ENCODE measurements around the gene CLINT1. TPM values are rescaled to one million over a fixed set of nuclear protein-coding genes. Genes with fewer than 3 reads are reported as not detected.
"Not testable (repeated sequence)": the region's sequence is repeated elsewhere in the genome, so short reads cannot be mapped to it uniquely, and the experiment has no call there.

CLINT1 gene
- total RNA-seq, 1 experiment from 2014 or later, result 214 TPM

- Mint-ChIP-seq H3K4me1 (ENCODE audit: low read depth, unreplicated experiment) (peaks cover 24% of the 10 kb centered on the region), H3K27me3 (ENCODE audit: unreplicated experiment) (no peaks in the 10 kb centered on the region), H3K4me3 (ENCODE audit: low read depth, unreplicated experiment) (no peak overlapping the region), H3K27ac (ENCODE audit: unreplicated experiment) (no peak overlapping the region), H3K36me3 (ENCODE audit: insufficient read depth, unreplicated experiment) (peaks cover 31% of the 10 kb centered on the region), H3K9me3 (ENCODE audit: low read depth, unreplicated experiment) (peaks cover 2% of the 10 kb centered on the region)
- peak; percentile 1 for TF ChIP-seq CTCF (IDR thresholded peaks at IDR 0.05; ENCODE audit: unreplicated experiment)
- DNase-seq, result no peak
- intact Hi-C loops (cut with micrococcal nuclease; ENCODE audit: unreplicated experiment), result no loop called here
- BruUV-seq (replicated peaks), result no TSS peak
- CTCF ChIA-PET, result interaction anchor here (0.6 to 1.1 kb wide), 6 partner anchors 9 to 88 kb away, joined by 3 to 6 read pairs (median 4); no protein-coding TSS in a partner anchor
Measured at GRCh38 chr5:157860898-157861890, 2.2 kb upstream of the CLINT1 start.

GRCh38 chr5:157859227-157859575 lies 256 bp upstream of the CLINT1 start:
- Mint-ChIP-seq H3K9me3 (ENCODE audit: low read depth, unreplicated experiment) (peaks cover 2% of the 10 kb centered on the region), H3K27me3 (ENCODE audit: unreplicated experiment) (no peaks in the 10 kb centered on the region), H3K36me3 (ENCODE audit: insufficient read depth, unreplicated experiment) (peaks cover 39% of the 10 kb centered on the region), H3K4me1 (ENCODE audit: low read depth, unreplicated experiment) (peaks cover 34% of the 10 kb centered on the region), H3K27ac (ENCODE audit: unreplicated experiment) (peak overlapping the region; percentile 71), H3K4me3 (ENCODE audit: low read depth, unreplicated experiment) (peak overlapping the region; percentile 76)
- BruUV-seq (replicated peaks), result no TSS peak
- intact Hi-C loops (cut with micrococcal nuclease; ENCODE audit: unreplicated experiment), result no loop called here
- CTCF ChIA-PET, result interaction anchor here (0.6 to 1.4 kb wide), 3 partner anchors 30 to 90 kb away, joined by 4 to 5 read pairs (median 5); no protein-coding TSS in a partner anchor
- no peak for TF ChIP-seq CTCF (IDR thresholded peaks at IDR 0.05; ENCODE audit: unreplicated experiment)
- DNase-seq, result no peak

GRCh38 chr5:157857816-157858526 lies 974 bp downstream of the CLINT1 start:
- H3K27me3 Mint-ChIP-seq (ENCODE audit: unreplicated experiment), result no peaks in the 10 kb centered on the region
- H3K4me1 Mint-ChIP-seq (ENCODE audit: low read depth, unreplicated experiment), result peaks cover 42% of the 10 kb centered on the region
- intact Hi-C loops (cut with micrococcal nuclease; ENCODE audit: unreplicated experiment), result loop anchor here (1.0 to 2.0 kb wide), 2 partner anchors 41 to 60 kb away; no protein-coding TSS in a partner anchor
- peak overlapping the region; percentile 71 for H3K27ac Mint-ChIP-seq (ENCODE audit: unreplicated experiment)
- H3K4me3 Mint-ChIP-seq (ENCODE audit: low read depth, unreplicated experiment), result peak overlapping the region; percentile 76
- CTCF ChIA-PET, result interaction anchor here (0.5 to 2.1 kb wide), 9 partner anchors 15 to 1133 kb away, joined by 3 to 8 read pairs (median 4); no protein-coding TSS in a partner anchor
- DNase-seq, result no peak
- BruUV-seq (replicated peaks), result TSS peak; percentile 44
- peaks cover 50% of the 10 kb centered on the region for H3K36me3 Mint-ChIP-seq (ENCODE audit: insufficient read depth, unreplicated experiment)
- no peak for TF ChIP-seq CTCF (IDR thresholded peaks at IDR 0.05; ENCODE audit: unreplicated experiment)
- H3K9me3 Mint-ChIP-seq (ENCODE audit: low read depth, unreplicated experiment), result peaks cover 2% of the 10 kb centered on the region

GRCh38 chr5:157855404-157855994 lies 3.4 kb downstream of the CLINT1 start:
- intact Hi-C loops (cut with micrococcal nuclease; ENCODE audit: unreplicated experiment), result loop anchor here (1.0 to 2.0 kb wide), 5 partner anchors 33 to 140 kb away; no protein-coding TSS in a partner anchor
- Mint-ChIP-seq H3K4me1 (ENCODE audit: low read depth, unreplicated experiment) (peaks cover 42% of the 10 kb centered on the region), H3K4me3 (ENCODE audit: low read depth, unreplicated experiment) (peak overlapping the region; percentile 76), H3K27me3 (ENCODE audit: unreplicated experiment) (no peaks in the 10 kb centered on the region), H3K9me3 (ENCODE audit: low read depth, unreplicated experiment) (no peaks in the 10 kb centered on the region), H3K36me3 (ENCODE audit: insufficient read depth, unreplicated experiment) (peaks cover 54% of the 10 kb centered on the region), H3K27ac (ENCODE audit: unreplicated experiment) (peak overlapping the region; percentile 31)
- no TSS peak for BruUV-seq (replicated peaks)
- DNase-seq, result peak; percentile 63
- TF ChIP-seq CTCF (IDR thresholded peaks at IDR 0.05; ENCODE audit: unreplicated experiment), result peak; percentile 60
- CTCF ChIA-PET, result interaction anchor here (0.7 to 2.3 kb wide), 13 partner anchors 9 to 1246 kb away, joined by 3 to 17 read pairs (median 5); no protein-coding TSS in a partner anchor

- Mint-ChIP-seq H3K4me1 (ENCODE audit: low read depth, unreplicated experiment) (peaks cover 51% of the 10 kb centered on the region), H3K36me3 (ENCODE audit: insufficient read depth, unreplicated experiment) (peaks cover 48% of the 10 kb centered on the region)
- DNase-seq; H3K9me3 Mint-ChIP-seq (ENCODE audit: low read depth, unreplicated experiment); H3K27ac Mint-ChIP-seq (ENCODE audit: unreplicated experiment); H3K27me3 Mint-ChIP-seq (ENCODE audit: unreplicated experiment); H3K4me3 Mint-ChIP-seq (ENCODE audit: low read depth, unreplicated experiment); intact Hi-C loops (cut with micrococcal nuclease; ENCODE audit: unreplicated experiment); BruUV-seq (replicated peaks): not testable (repeated sequence)
- CTCF ChIA-PET, result interaction anchor here (0.7 to 0.8 kb wide), 2 partner anchors 11 to 60 kb away, joined by 4 read pairs; no protein-coding TSS in a partner anchor
Measured at GRCh38 chr5:157853365-157853764, 5.6 kb downstream of the CLINT1 start.
